Liver (tissue), 3 donors: ENCODE measurements around the gene ARPC1A.

Experiments
- FOXA1 ChIP-seq: IDR thresholded peaks from 2 replicates; pipeline ENCODE4 v1.6.1; 2016; ENCODE audit warnings: antibody characterized with exemption
- FOXA2 ChIP-seq: IDR thresholded peaks from 2 replicates; pipeline ENCODE4 v1.6.1; 2016; ENCODE audit warnings: antibody characterized with exemption
- GABPA ChIP-seq, 2 donors: IDR thresholded peaks in 1 of 2; conservative IDR thresholded peaks in 1 of 2; 2 replicates each; pipeline ENCODE4 v1.6.1; 2016; ENCODE audit warnings: antibody characterized with exemption in 2 of 2, mild to moderate bottlenecking in 1 of 2, moderate library complexity in 1 of 2
- MAX ChIP-seq: IDR thresholded peaks from 2 replicates; pipeline ENCODE4 v1.6.1; 2016; ENCODE audit warnings: antibody characterized with exemption
- RAD21 ChIP-seq, 2 donors: IDR thresholded peaks; 2 replicates each; pipeline ENCODE4 v1.6.1; 2016; ENCODE audit warnings: antibody characterized with exemption in 2 of 2, mild to moderate bottlenecking in 2 of 2
- REST ChIP-seq: IDR thresholded peaks from 2 replicates; pipeline ENCODE4 v1.6.1; 2016; ENCODE audit warnings: antibody characterized with exemption, mild to moderate bottlenecking
- TAF1 ChIP-seq: conservative IDR thresholded peaks from 2 replicates; pipeline ENCODE4 v1.6.1; 2016; ENCODE audit warnings: antibody characterized with exemption, mild to moderate bottlenecking
- TF ChIP-seq, protein P1 (sequence below): fragments of 150-350 bp; IDR thresholded peaks from 2 replicates; pipeline ENCODE4 v1.5.1; 2017; ENCODE audit warnings: improper control_type of control experiment, low read depth, low read length; ENCODE audit not compliant: missing input control
- TF ChIP-seq, protein P2 (sequence below): IDR thresholded peaks from 2 replicates; pipeline ENCODE4 v1.6.1; 2016; ENCODE audit warnings: antibody characterized with exemption
- donor health status: healthy.
- donor health status: healthy.

- no peak for TF ChIP-seq RAD21 (IDR thresholded peaks at IDR 0.05)
- TF ChIP-seq, protein P1, sequence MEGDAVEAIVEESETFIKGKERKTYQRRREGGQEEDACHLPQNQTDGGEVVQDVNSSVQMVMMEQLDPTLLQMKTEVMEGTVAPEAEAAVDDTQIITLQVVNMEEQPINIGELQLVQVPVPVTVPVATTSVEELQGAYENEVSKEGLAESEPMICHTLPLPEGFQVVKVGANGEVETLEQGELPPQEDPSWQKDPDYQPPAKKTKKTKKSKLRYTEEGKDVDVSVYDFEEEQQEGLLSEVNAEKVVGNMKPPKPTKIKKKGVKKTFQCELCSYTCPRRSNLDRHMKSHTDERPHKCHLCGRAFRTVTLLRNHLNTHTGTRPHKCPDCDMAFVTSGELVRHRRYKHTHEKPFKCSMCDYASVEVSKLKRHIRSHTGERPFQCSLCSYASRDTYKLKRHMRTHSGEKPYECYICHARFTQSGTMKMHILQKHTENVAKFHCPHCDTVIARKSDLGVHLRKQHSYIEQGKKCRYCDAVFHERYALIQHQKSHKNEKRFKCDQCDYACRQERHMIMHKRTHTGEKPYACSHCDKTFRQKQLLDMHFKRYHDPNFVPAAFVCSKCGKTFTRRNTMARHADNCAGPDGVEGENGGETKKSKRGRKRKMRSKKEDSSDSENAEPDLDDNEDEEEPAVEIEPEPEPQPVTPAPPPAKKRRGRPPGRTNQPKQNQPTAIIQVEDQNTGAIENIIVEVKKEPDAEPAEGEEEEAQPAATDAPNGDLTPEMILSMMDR: no peak
- TF ChIP-seq FOXA1: no peak
- TF ChIP-seq GABPA (IDR thresholded peaks at IDR 0.05 in 1 of 2, conservative IDR thresholded peaks at IDR 0.05 in 1 of 2): no peak
- TF ChIP-seq MAX: no peak
- no peak for TF ChIP-seq FOXA2
- no peak for TF ChIP-seq TAF1
- TF ChIP-seq, protein P2, sequence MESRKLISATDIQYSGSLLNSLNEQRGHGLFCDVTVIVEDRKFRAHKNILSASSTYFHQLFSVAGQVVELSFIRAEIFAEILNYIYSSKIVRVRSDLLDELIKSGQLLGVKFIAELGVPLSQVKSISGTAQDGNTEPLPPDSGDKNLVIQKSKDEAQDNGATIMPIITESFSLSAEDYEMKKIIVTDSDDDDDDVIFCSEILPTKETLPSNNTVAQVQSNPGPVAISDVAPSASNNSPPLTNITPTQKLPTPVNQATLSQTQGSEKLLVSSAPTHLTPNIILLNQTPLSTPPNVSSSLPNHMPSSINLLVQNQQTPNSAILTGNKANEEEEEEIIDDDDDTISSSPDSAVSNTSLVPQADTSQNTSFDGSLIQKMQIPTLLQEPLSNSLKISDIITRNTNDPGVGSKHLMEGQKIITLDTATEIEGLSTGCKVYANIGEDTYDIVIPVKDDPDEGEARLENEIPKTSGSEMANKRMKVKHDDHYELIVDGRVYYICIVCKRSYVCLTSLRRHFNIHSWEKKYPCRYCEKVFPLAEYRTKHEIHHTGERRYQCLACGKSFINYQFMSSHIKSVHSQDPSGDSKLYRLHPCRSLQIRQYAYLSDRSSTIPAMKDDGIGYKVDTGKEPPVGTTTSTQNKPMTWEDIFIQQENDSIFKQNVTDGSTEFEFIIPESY: no peak
- TF ChIP-seq REST: no peak
Observed at GRCh38 chr7:99363286-99363685, 37.6 kb downstream of the ARPC1A start.
